GM21528 (cell line): ENCODE data around the gene REEP5.
"Not testable (repeated sequence)": the region's sequence is repeated elsewhere in the genome, so short reads cannot be mapped to it uniquely, and the experiment has no call there.

Experiments used
- ATAC-seq: cut with Tn5 transposase; IDR thresholded peaks from one replicate; pipeline ENCODE4 v1.9.1; 2021; ENCODE audit warnings: mild to moderate bottlenecking, moderate library complexity; ENCODE audit not compliant: unreplicated experiment, low FRiP score

REEP5 gene

DNA sequence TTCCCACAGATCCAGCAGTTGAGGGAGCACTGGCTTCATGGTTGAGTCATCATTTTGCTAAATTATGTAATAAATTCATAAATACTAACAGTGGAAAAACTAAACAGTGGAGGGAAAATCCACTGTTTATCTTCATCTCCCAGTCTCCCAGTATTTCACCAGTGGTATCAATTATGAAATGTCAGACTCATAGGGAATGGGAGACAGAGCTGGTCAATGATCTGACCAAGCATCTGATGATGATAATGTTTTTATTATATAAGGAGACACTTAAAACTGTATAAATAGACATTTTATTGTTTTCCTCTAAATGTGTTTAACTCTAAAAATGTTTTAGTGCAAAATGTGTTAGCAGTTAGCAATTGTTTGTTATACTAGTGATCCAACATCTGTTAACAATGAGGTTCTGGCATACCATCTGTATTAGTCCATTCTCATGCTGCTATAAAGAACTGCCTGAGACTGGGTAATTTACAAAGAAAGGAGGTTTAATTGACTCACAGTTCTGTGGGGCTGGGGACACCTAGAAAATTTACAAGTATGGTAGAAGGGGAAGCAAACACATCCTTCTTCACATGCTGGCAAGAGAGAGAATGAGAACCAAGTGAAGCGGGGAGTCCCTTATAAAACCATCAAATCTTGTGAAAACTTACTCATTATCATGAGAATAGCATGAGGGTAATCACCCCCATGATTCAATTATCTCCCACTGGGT, 11.8 kb upstream of the REEP5 start:
- ATAC-seq: no peak

DNA sequence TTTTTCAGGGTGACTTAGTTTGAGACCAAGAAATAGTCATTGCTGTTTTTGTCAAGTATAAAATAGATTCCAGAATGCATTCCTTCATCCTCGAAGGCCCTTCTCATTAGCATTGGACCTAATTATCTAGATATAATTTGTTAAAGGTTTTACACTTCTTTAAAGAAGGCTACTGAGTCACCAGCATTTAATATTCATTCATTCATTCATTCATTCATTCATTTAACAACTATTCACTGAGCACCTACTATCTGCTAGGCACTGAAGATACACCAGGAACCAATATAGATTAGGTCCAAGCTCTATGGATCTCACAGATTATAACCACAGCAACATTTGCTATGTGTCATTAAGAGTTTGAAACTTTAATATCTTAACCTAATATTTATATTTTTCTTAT, 11.1 kb upstream of the REEP5 start:
- ATAC-seq: no peak

DNA sequence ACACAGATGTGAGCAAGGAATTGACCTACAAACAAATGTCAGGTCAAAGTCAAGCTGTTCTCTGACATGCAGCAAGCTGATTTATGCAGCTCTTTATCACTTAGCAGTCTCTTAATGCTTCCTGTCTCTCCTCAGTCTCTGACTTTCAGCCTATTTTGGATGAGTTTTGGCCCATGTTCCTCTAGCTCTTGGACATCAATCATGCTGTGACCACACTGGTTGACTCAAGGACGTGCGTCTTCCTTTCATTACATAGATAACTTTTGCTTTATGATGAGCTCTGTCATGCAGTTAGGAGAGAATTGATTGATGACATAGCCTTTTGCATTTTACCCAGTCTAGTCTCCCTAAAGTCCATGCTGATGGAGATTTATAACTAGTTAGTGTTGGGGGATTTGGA, 9.4 kb upstream of the REEP5 start:
- no peak for ATAC-seq

DNA sequence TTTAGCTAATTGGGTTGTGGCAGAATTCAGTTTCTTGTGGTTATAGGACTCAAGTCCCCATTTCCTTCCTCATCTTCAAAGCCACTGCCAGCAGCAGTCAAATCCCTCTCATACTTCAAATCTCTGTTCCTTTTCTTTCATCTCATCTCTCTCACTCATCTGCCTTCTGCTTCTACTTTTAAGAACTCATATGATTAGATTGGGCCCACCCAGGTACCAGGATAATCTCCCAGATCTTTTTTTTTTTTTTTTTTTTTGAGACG, 8.0 kb upstream of the REEP5 start:
- peak; percentile 42 for ATAC-seq

DNA sequence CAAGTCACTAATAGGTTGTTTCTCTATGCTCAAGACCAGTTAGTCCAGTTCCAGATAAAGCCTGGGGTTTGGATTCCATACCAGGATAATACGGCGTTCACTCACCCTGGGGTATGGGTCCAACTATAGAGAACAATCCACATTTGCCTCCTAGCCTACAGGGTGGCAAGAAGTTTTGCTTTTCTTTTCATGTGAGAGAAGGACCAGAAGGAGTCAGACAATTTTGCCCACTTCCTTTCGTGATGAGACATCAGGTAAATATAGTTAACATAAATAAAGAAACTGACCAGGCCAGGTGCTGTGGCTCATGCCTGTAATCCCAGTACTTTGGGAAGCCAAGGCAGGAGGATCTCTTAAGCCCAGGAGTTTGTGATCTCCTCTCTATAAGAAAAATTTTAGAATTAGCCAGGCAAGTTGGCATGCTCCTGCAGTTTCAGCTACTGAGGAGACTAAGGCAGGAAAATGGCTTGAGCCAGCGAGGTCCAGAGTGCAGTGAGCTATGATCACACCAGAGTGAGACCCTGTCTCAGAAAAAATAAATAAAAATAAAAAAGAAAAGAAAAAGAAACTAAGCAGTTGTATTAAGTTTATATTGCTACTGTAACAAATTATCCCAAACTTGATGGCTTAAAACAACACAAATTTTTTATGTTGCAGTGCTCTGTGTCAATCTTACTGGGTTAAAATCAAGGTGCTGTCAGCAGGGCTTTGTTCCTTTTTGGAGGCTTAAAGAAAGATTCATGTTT, 7.5 kb upstream of the REEP5 start:
- peak; percentile 59 for ATAC-seq

DNA sequence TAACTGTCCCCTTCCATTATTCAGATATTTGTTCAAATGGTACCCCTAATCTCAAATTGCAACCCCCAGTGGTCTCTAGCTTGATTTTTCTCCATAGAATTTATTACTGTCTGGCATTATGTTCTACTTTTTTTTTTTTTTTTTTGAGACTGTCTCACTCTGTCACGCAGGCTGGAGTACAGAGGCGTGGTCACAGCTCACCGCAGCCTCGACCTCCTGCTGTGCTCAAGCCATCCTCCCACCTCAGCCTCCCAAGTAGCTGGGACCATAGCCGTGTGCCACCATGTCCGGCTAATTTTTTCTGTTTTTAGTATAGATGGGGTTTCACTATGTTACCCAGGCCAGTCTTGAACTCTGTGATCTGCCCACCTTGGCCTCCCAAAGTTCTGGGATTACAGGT, 2.0 kb upstream of the REEP5 start:
- ATAC-seq: no peak

DNA sequence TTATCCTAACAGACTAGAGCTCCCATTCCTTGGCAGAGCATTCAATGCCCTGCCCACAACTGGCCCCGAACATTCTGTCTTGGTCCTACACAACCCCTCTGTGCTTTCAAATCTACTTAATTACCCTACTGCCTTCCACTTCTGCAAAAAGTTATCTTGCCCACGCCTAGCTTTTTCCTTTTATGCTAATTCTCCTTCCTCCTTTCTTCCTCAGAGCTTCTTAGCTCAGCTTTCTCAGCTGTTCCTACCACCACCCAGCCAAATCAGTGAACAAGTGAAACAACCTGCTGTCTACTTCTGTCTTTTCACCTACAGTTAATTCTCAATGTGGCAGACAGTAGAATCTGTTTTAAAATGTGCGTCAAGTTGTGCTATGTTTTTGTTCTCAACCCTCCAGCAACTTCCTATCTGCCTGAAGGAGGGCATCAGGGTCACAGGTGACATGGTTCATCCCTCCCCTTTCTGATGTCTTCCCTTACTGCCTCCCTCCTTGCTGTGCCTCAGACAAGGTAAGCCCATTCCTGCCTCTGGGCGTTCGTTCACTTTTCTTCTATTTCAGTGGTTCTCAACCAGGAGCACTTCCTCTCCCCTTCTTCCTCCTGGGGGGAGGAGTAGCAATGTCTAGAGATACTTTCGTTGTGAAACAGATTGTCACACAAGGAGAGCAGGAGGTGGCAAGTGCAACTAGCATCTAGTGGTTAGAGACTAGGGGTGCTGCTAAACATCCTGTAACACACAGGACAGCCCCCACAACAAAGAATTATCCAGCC, 1.3 kb upstream of the REEP5 start:
- ATAC-seq: peak; percentile 50

DNA sequence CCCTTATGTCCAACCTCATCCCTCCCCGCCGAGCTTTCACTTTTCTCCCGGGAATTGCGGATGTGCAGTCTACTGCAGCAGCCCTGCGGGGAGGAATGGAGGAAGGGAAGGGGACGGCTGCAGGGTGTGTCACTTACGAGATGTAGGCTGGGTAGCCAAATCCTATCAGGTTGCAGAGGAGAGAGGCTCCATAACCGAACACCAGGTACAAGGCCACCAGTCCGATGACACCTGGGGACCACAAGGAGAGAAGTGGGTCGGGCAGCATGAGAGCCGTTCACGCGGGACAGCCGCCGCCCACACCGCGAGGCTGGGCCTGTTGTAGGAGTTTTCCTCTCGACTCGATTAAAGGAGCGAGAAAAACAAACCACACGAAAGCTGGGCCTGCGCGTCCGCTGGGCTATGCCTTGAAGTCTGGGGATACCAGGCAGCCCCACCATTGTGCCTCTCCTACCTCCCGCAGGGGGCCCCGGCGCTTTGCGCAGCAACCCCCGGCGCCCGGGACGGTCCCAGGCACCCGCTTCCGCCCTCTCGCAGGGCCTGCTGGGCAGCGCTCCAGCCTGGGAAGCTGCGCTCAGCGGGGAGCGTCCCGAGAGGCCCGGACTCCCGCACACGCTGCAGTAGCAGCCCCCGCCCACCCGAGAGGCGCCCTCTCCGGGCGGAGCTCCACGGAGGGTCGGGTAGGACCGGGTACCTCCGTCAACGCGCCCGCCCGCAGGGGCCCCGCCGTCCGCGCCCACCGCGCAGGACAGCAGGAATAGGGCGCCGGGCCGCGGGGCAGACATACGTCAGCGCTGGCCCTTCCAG, 798 bp downstream of the REEP5 start:
- ATAC-seq: peak; percentile 34

DNA sequence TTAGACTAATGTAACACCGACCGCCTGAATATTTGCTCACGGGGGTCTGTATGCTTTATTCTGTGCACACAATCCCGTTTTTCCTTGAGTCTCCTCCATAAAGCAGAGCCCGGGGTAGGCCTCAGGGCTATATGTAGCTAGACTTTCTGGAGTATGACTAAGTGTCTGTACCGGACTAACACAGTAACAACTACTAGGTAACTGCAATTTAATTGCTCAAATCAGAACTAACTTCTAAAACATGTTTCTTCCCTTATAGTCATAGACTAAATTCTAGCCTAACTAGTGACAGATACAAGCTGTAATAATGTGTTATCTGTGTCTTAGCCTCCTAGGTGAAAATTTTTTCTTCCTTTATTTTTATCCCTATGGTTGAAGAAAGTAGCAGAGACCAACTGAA, 2.1 kb downstream of the REEP5 start:
- no peak for ATAC-seq

DNA sequence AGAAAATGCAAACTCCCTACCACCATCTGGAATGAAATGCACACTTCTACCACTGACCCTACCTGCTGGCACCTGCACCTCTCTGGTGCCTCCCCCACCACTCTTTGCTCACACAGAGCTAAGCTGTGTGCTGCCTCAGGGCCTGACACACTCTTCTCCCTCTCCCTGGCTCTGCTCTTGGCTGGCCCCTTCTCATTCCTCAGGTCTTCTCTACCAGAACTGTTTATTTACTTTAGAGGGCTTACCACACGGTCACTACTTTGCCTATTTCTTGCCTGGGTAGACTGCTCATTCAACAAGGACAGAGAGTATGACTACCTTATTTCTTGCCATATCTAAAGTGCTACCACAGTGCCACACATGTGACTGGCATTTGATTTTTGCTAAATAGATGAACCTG, 3.3 kb downstream of the REEP5 start:
- ATAC-seq: no peak

DNA sequence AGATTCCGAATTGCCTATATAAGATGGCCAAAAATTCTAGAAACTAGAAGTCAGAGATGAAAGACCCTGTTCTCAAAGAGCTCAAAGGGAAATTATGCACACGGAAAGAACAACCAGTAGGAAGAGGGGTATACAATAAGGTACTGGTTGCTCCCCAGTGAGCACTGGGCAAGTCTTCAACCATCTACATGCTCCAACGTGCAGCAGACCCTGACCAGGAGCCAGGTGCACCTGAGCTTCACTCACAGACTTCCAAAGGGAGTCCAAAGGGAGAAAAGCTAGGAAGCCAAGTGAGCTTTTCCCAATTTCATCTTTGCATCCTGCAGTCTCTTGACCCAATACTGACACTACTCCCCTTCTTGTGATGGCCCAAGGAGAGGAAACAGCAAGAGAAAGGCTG, 3.9 kb downstream of the REEP5 start:
- ATAC-seq: no peak

DNA sequence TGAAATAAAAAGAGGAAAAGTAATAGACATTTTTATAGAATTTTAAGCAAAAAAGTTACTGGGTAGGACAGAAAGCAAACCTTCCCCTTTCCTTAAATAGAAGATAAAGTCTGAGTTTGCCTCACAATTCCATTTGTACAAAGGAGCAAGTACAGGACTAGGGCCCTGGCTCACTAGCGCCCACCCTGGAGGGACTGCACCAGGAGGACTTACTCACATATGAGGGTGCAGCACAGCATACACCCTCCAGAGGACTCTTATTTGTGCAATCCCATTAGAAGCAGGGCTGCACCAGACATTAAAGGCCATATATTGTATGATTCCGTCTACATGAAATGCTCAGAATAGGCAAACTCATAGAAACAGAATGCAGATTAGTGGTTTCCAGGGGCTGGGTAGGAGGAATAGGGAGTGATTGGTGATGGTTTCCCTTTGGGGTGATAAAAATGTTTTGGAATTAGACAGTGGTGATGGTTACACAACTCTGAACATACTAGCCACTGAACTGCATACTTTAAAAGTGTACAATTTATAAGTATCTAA, 4.5 kb downstream of the REEP5 start:
- ATAC-seq: no peak

DNA sequence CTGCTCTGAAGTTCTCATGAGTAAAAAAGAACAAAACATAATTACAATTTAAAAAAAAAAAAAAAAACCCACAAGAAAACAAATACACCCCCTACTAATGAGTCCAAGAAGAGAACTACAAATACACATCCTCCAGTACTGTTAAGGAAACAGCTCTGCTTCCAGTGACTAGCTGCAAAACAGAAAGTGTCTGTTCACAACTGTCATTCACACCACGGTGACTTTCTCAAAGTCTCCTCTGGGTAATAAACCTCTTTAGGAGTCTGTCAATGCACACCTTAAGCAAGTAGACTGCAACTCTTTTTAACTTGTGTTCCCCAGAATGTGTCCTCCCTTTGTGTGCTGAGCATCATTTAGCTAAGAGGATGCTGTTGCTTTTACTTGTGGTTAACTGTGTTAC, 6.2 kb downstream of the REEP5 start:
- ATAC-seq: no peak

DNA sequence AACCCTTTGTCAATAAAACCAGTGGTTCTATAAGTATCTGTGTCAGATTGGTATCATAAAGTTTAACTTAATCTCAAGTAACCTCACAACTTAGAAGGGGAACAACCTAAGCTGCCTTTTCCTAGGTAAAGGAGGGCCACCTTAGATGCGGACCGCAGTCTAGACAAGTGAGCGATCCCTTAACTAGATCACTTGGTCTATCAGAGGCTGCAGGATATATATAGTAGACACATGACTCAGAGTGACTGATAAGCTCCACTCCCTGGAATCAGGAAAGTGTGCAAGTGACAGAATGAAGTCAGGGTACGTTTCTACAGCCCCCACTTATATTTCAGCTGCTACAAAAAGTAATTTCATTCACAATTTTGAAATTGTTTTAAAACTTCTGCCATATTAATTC, 7.4 kb downstream of the REEP5 start:
- ATAC-seq: no peak

DNA sequence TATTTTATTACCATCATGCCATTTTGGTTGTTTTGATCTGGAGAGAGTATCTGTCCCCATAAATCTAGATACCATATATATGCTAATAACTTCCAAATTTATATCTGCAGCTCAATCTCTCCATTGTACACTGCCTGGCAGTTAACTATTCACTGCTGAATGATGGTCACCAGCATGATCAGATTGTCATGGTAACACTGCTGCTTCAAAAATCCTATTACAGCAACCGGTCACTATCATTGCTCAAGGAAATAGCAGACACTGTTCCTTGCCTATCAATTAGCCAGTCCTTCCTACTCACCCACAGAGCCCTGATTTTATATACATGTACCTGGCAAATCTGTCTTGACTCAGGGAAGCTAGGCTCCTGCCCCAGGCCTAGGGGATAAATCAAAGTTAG, 11.5 kb downstream of the REEP5 start:
- ATAC-seq: no peak

DNA sequence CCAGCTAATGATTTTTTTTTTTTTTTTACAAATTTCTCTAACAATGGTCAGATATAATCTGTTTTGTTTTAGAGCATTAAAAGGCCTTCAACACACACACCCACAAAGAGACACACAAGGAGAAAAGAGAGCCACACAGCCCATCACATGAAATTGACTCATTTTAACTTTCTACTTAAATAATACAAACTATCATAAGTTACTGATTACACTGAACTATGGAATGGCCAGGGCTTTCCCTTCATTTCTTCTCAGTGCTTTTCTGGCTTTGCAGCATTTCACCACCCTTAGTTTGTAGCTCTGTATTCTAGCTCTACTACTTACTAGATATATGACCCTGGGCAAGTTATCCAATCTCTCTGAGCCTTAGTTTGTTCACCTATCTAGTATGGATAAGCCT, 13.2 kb downstream of the REEP5 start:
- ATAC-seq: no peak

DNA sequence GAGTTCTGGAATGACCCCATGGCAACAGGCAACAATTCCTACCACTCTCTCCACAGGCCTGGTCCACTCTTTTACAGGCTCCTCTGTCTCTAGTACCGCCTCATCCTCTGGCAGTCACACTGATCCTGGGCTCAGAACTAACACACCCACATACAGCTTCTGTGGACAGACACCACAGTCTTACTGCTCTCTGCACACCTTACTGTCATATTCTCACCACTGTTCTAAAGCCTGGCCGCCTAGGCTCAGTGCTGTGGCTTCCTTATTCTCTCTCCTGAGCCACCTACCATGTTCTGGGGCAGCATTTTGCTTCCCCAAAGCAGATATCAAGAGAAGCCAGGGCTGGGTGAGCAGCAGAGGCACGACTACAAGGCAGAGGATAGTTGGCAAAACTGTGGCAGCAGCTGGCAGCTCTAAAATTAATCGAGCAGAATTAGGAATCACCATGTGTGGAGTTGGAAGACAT, 14.8 kb downstream of the REEP5 start:
- no peak for ATAC-seq

DNA sequence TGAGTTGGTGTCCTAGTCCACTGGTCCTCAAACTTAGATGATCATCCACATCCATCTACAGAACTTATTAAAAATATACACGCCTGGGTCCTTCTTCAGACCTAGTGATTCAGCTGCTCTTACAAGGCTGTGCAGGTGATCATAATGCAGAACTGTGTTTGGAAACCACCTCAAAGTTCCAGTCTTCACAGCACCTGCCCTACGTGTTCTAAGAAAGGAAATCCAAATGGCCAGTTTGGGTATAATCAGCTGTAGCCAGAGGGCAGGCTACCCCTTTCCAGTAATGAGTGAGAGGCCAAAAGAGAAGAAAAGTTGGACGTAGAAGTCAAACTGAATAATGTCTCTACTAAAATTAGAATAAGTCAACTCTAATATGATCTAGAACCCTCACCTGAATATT, 15.4 kb downstream of the REEP5 start:
- no peak for ATAC-seq

DNA sequence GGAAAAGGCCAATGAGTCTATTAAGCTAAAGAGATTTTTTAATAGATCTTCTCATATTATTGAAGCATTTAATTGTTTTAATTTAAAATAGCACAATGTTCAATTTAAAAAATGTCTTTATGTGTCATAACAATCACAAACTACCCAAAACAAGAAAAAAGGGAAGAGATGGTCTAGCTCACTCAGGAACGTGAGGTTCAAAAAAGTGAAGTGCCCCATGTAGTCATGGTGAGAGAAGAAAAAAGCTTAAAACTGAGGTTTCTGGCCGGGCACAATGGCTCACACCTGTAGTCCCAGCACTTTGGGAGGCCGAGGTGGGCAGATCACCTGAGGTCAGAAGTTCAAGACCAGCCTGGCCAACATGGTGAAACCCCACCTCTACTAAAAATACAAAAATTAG, 17.0 kb downstream of the REEP5 start:
- ATAC-seq: not testable (repeated sequence)

DNA sequence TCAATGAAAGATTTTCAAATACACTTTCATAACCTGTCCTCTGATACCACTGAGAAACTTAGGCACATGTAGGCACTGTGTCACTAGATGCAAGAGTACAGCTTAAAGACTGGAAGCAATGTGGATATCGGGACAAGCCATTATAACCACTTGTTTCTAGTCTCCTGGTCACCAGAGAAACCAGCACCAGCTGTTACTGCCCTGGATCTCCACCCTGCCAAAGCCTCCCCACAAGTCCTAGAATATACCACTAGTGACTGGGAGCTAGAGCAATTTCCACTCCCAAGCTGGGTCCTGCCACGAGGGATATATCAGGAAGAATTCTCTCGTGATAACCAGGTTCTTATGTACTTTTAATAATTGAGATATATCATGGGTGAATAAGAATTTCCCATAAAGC, 19.5 kb downstream of the REEP5 start:
- no peak for ATAC-seq

DNA sequence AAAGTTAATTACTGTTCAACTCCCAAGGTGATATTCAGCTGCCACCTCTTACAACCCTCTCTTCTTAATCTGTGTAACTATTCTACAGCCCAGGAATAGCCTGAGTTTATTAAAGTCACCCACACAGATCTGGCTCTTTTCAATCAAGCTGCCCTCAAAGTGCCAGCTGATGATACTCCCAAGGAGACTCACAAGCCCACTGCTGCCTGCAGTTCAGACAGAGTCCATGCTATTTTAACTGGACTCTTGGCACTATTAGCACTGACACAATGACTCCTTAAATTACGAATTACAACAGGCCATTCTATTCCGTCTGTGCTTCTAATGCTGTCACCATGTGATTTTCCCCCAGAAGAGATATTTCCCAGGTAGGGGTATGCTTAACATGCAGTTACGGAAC, 26.3 kb downstream of the REEP5 start:
- ATAC-seq: no peak
